Mesothelial cell of epicardium (in vitro differentiated cells): Measurements from ENCODE around the gene ZNF487. TPM values are rescaled to one million over a fixed set of nuclear protein-coding genes. Genes with fewer than 3 reads are reported as not detected.

Experiments used
- DNase-seq, 2 experiments: peaks; one replicate each; pipeline ENCODE4 v3.0.0; 2021; ENCODE audit warnings: low spot score in 2 of 2; ENCODE audit not compliant: unreplicated experiment in 2 of 2
- H3K27ac Mint-ChIP-seq: 2 replicates; pipeline ENCODE4 v1.8.0; 2021; ENCODE audit warnings: mixed read lengths
- H3K27me3 Mint-ChIP-seq: 2 replicates; pipeline ENCODE4 v1.8.0; 2021; ENCODE audit warnings: low read depth, mixed read lengths
- H3K36me3 Mint-ChIP-seq: 2 replicates; pipeline ENCODE4 v1.8.0; 2021; ENCODE audit warnings: mixed read lengths
- H3K4me1 Mint-ChIP-seq: 2 replicates; pipeline ENCODE4 v1.8.0; 2021; ENCODE audit warnings: mixed read lengths
- H3K4me3 Mint-ChIP-seq: 2 replicates; pipeline ENCODE4 v1.8.0; 2021; ENCODE audit warnings: mild to moderate bottlenecking, moderate library complexity, mixed read lengths
- H3K9me3 Mint-ChIP-seq: 2 replicates; pipeline ENCODE4 v1.8.0; 2021; ENCODE audit warnings: mixed read lengths
- total RNA-seq: library from RNA; stranded (reverse); gene quantifications from 3 replicates; pipeline ENCODE4 v1.2.1, GENCODE V29; 2021
- TF ChIP-seq, protein P1 (sequence below): fragments of 200-600 bp; sonication (generic); IDR thresholded peaks from one replicate; pipeline ENCODE4 v1.5.0; 2021; ENCODE audit warnings: antibody characterized with exemption; ENCODE audit not compliant: unreplicated experiment

Gene ZNF487
- total RNA-seq, 1 donor from 2014 or later, result 3.4 TPM

DNA sequence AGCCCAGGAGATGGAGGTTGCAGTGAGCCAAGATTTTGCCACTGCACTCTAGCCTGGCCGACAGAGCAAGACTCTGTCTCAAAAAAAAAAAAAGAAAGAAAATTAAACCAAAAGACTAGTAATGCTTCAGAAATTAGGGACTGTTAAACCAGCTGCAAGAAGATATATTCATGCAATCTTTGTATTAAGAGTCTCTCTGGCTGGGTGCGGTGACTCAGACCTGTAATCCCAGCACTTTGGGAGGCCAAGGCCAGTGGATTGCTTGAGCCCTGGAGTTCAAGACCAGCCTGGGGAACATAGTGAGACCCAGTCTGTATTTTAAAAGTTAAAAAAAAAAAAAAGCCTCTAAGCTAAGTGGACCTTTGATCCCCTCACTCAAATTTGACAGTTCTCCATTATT is 25.4 kb upstream of the ZNF487 start:
- Mint-ChIP-seq H3K4me1 (peaks cover 7% of the 10 kb centered on the region), H3K9me3 (no peaks in the 10 kb centered on the region), H3K4me3 (no peak overlapping the region), H3K36me3 (no peaks in the 10 kb centered on the region), H3K27me3 (no peaks in the 10 kb centered on the region), H3K27ac (no peak overlapping the region)
- TF ChIP-seq, protein P1, sequence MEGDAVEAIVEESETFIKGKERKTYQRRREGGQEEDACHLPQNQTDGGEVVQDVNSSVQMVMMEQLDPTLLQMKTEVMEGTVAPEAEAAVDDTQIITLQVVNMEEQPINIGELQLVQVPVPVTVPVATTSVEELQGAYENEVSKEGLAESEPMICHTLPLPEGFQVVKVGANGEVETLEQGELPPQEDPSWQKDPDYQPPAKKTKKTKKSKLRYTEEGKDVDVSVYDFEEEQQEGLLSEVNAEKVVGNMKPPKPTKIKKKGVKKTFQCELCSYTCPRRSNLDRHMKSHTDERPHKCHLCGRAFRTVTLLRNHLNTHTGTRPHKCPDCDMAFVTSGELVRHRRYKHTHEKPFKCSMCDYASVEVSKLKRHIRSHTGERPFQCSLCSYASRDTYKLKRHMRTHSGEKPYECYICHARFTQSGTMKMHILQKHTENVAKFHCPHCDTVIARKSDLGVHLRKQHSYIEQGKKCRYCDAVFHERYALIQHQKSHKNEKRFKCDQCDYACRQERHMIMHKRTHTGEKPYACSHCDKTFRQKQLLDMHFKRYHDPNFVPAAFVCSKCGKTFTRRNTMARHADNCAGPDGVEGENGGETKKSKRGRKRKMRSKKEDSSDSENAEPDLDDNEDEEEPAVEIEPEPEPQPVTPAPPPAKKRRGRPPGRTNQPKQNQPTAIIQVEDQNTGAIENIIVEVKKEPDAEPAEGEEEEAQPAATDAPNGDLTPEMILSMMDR, result no peak
- DNase-seq, result no peak

DNA sequence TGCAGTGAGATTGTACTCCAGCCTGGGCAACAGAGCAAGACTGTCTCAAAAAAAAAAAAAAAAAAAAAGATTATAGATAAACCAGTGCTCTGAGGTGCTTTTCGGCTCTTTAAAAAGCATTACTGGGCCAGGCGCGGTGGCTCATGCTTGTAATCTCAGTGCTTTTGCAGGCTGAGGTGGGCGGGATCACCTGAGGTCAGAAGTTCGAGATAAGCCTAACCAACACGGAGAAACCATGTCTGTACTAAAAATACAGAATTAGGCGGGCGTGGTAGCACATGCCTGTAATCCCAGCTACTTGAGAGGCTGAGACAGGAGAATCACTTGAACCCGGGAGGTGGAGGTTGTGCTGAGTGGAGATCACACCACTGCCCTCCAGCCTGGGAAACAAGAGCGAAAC is 21.4 kb upstream of the ZNF487 start:
- no peak overlapping the region for H3K27ac Mint-ChIP-seq

DNA sequence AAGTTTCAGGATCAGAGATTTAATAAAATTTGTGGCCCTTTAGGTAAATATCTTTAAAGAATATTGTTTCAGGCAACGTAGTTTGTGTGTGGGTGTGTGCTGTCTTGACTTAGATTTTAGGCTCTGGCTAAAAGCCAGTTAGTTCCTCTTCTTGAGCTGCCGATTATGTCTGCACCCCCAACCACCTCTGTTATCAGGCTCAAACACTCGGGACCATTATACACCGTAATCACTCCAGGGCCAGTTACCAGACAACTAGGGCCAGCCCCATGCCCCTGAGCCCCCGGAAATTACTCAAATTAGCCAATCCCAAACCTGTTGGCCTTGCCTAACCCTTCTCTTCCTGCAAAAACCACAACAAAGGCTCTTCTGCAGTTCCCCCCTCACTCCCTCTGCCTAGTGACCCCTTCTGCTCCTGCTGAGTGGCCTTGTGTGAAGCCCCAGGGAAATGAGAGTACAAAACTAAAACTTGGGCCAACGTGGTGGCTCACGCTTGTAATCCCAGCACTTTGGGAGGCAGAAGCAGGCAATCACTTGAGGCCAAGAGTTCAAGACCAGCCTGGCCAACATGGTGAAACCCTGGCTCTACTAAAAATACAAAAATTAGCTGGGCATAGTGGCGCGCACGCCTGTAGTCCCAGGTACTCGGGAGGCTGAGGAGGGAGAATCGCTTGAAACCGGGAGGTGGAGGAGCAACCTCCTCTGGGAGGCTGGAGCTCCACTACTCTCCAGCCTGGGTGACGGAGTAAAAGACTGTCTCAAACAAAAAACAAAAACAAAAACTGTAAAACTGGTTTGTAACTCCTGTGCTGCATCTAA is 18.8 kb upstream of the ZNF487 start:
- Mint-ChIP-seq H3K27me3 (no peaks in the 10 kb centered on the region), H3K9me3 (no peaks in the 10 kb centered on the region), H3K4me3 (no peak overlapping the region), H3K36me3 (no peaks in the 10 kb centered on the region), H3K4me1 (peaks cover 14% of the 10 kb centered on the region), H3K27ac (no peak overlapping the region)
- TF ChIP-seq, protein P1, result no peak
- DNase-seq, result no peak

More for the DNA sequence above, 21.4 kb upstream of the ZNF487 start:
- Mint-ChIP-seq H3K27me3 (no peaks in the 10 kb centered on the region), H3K4me3 (no peak overlapping the region), H3K9me3 (no peaks in the 10 kb centered on the region), H3K4me1 (peaks cover 5% of the 10 kb centered on the region), H3K36me3 (no peaks in the 10 kb centered on the region)
- TF ChIP-seq, protein P1, result no peak
- DNase-seq, result no peak

DNA sequence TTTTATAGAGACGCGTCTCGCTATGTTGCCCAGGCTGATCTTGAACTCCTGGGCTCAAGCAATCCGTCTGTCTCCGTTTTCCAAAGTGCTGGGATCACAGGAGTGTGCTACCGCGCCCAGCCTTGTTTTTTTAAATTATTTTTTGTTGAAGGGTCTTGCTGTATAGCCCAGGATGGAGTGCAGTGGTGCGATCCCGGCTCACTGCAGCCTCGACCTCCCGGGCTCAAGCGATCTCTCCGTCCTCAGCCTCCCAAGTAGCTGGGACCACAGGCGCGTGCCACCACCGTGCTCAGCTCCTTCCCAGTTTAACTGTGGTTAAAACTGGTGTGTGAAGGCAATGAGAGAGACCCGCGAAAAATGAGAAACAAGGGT is 16.9 kb upstream of the ZNF487 start:
- Mint-ChIP-seq H3K4me3 (peak overlapping the region; percentile 53), H3K36me3 (no peaks in the 10 kb centered on the region), H3K27ac (peak overlapping the region; percentile 88), H3K27me3 (no peaks in the 10 kb centered on the region), H3K9me3 (no peaks in the 10 kb centered on the region), H3K4me1 (peaks cover 14% of the 10 kb centered on the region)
- TF ChIP-seq, protein P1, result no peak
- no peak for DNase-seq

DNA sequence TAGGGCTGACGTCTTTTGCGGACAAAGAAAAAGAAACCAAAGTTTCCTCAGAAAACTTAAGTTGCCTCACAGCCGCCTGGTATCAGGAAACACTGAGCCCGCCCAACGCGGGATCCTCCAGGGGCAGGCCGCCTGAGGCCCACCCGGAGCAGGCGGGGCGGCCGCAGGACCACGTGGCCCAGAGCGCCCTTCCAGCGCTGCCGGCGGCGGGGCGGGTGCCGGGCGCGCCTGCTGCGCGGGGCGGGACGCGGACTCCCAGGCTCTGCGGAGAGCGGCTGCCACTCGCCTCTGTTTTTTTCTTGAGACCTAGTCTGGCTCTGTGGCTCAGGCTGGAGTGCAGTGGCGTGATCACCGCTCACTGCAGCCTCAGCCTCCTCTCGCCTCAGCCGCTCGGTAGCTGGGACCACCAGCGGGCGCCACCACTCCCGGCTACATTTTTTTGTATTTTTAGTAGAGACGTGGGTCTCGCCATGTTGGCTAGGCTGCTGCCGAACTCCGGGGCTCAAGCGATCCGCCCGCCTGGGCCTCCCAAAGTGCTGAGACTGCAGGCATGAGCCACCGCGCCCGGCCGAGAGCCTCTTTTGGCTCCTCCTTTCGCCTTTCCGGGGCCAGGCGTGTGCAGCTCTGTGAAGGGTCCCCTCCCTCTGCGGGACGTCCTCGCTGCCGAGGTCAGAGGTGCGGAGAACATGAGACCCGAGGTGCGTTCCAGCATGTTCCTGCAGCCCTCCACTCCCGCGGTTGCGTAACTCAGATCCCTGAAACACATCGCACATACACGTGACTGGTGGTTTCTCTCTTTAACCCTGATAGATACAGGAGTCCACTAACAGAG is 16.3 kb upstream of the ZNF487 start:
- Mint-ChIP-seq H3K27ac (peak overlapping the region; percentile 92), H3K9me3 (no peaks in the 10 kb centered on the region), H3K27me3 (no peaks in the 10 kb centered on the region), H3K4me1 (peaks cover 14% of the 10 kb centered on the region), H3K36me3 (no peaks in the 10 kb centered on the region), H3K4me3 (peak overlapping the region; percentile 81)
- DNase-seq, result peak; percentile 73 to 85
- TF ChIP-seq, protein P1, result no peak
